ENCODE results near the gene PGBD2.

- TF ChIP-seq TAF1 (IDR thresholded peaks at IDR 0.05; ENCODE audit: low read depth, low read length) (no peak), POLR2A (IDR thresholded peaks at IDR 0.05; ENCODE audit: low read depth, low read length) (no peak), POLR2AphosphoS5 (IDR thresholded peaks at IDR 0.05; ENCODE audit: low read depth, low read length) (no peak), POU2F2 (IDR thresholded peaks at IDR 0.05; ENCODE audit: low read depth, low read length) (no peak)
These were observed 48.3 kb upstream of the PGBD2 start for GRCh38 chr1:248857749-248858095.

Data from GM12891 (cell line).